K562 (cell line): Measurements from ENCODE around the gene DDX39A. TPM values are rescaled to one million over a fixed set of nuclear protein-coding genes. Genes with fewer than 3 reads are reported as not detected.
A peak's percentile ranks its signal among the peaks of the same experiment; 100 is the strongest.

Source experiments
- POLR3G ChIP-seq: IDR thresholded peaks from 2 replicates; pipeline ENCODE4 v1.6.1; 2011; ENCODE audit not compliant: insufficient read length, insufficient replicate concordance; ENCODE audit errors: extremely low read depth
- STAG1 ChIP-seq: sonication (generic); formaldehyde crosslinking; IDR thresholded peaks from 2 replicates; pipeline ENCODE4 v1.5.0; 2020; ENCODE audit warnings: missing genetic modification reagents, borderline replicate concordance
- ZBTB40 ChIP-seq, 2 experiments: fragments of 450-650 bp in 1 of 2; sonication (generic) in 1 of 2; formaldehyde crosslinking in 1 of 2; IDR thresholded peaks; 2 replicates each; pipeline versions ENCODE4 v1.7.1 to v1.9.0; 2016 to 2022; ENCODE audit warnings: inconsistent platforms in 1 of 2, mild to moderate bottlenecking in 1 of 2, missing genetic modification reagents in 1 of 2
- ZNF384 ChIP-seq: IDR thresholded peaks from 2 replicates; pipeline ENCODE4 v1.6.1; 2012; ENCODE audit warnings: low read depth, low read length, improper control_type of control experiment
- ZNF41 ChIP-seq: fragments of 250-450 bp; sonication (Bioruptor Pico); conservative IDR thresholded peaks from 2 replicates; pipeline ENCODE4 v1.4.0; 2020; ENCODE audit warnings: mild to moderate bottlenecking
- ZNF740 ChIP-seq, 3 experiments: fragments of 200-800 bp in 1 of 3; sonication (Bioruptor generic) in 1 of 3; sonication (generic) in 1 of 3; formaldehyde crosslinking in 1 of 3; IDR thresholded peaks; 2 replicates each; pipeline versions ENCODE4 v1.6.1 to v1.8.0; 2016 to 2022; ENCODE audit warnings: mild to moderate bottlenecking in 2 of 3, missing compliant biosample characterization in 2 of 3, missing genetic modification characterization in 2 of 3, missing genetic modification reagents in 1 of 3
- polyA plus RNA-seq, 8 experiments: library from polyadenylated mRNA; depleted of rRNA in 4 of 8; stranded (reverse) in 5 of 8; unstranded in 3 of 8; fragments of >200 nt; fragmentation: Nextera tagmentation in 2 of 8; fragmentation: Illumina TruSeq in 1 of 8; extraction: Ambion mirVana in 2 of 8; extraction: Trizol in 1 of 8; gene quantifications; 2 replicates each; pipeline versions ENCODE4 v1.2.1 to v1.2.3, GENCODE V29; 2011 to 2014; ENCODE audit warnings: inconsistent platforms in 1 of 8, missing spikeins in 1 of 8
- total RNA-seq, 7 experiments: library from RNA; depleted of rRNA in 6 of 7; stranded (reverse); fragments of >200 nt in 6 of 7; fragmentation: Illumina TruSeq in 2 of 7; extraction: Trizol in 2 of 7; gene quantifications; 2 replicates each; pipeline versions ENCODE4 v1.2.1 to v1.2.3, GENCODE V29; 2011 to 2021; ENCODE audit warnings: low replicate concordance in 1 of 7
- TF ChIP-seq, protein P1 (sequence below): fragments of 250-450 bp; sonication (Bioruptor Pico); IDR thresholded peaks from 2 replicates; pipeline ENCODE4 v1.4.0; 2020; ENCODE audit warnings: mild to moderate bottlenecking, moderate library complexity, borderline replicate concordance

Gene DDX39A
- total and polyA plus RNA-seq, 9 of the 15 experiments (the other 6 are each of a cell fraction or from before 2014, with no cell fraction given), result 90.3 to 250 (median 188) TPM

DNA sequence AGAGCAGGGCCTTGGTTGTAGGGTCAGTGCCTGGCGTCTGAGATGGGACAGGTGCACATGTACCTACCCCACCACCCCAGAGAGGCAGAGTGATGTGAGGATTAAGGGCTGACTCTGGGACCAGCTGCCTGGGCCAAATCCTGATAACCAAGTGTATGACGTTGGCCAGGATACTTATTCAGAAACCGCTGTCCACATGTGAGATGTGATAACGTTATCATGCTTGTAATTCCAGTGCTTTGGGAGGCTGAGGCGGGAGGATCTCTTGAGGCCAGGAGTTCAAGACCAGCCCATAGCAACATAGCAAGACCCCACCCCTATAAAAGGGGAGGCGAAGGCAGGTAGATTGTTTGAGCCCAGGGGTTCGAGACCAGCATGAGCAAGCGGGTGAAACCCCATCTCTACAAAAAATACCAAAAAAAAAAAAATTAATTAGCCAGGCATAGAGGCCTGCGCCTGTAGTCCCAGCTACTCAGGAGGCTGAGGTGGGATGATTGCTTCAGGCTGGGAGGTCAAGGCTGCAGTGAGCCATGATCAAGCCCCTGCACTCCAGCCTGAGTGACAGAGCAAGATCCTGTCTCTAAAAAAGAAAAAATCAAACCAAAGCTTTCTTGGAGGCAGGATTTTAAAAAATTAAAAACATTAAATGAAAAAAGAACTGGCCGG lies 27.9 kb downstream of the DDX39A start (continued):
- TF ChIP-seq ZBTB40 (IDR thresholded peaks at IDR 0.05) (no peak), ZBTB40 (CRISPR knock-in tag; IDR thresholded peaks at IDR 0.05) (no peak), STAG1 (CRISPR knock-in tag) (no peak), ZNF41 (CRISPR knock-in tag) (no peak), POLR3G (no peak), ZNF384 (0 out of 2 replicates have a peak, but pooled peaks have one; percentile 25), ZNF740 (CRISPR knock-in tag; IDR thresholded peaks at IDR 0.05) (no peak), ZNF740 (tag; IDR thresholded peaks at IDR 0.05) (no peak)
- TF ChIP-seq, protein P1, sequence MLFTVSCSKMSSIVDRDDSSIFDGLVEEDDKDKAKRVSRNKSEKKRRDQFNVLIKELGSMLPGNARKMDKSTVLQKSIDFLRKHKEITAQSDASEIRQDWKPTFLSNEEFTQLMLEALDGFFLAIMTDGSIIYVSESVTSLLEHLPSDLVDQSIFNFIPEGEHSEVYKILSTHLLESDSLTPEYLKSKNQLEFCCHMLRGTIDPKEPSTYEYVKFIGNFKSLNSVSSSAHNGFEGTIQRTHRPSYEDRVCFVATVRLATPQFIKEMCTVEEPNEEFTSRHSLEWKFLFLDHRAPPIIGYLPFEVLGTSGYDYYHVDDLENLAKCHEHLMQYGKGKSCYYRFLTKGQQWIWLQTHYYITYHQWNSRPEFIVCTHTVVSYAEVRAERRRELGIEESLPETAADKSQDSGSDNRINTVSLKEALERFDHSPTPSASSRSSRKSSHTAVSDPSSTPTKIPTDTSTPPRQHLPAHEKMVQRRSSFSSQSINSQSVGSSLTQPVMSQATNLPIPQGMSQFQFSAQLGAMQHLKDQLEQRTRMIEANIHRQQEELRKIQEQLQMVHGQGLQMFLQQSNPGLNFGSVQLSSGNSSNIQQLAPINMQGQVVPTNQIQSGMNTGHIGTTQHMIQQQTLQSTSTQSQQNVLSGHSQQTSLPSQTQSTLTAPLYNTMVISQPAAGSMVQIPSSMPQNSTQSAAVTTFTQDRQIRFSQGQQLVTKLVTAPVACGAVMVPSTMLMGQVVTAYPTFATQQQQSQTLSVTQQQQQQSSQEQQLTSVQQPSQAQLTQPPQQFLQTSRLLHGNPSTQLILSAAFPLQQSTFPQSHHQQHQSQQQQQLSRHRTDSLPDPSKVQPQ (CRISPR knock-in tag), result no peak
- TF ChIP-seq, all 486 proteins: peak for 108
